Osteocyte (in vitro differentiated cells): ENCODE results near the gene ABL2. TPM values are rescaled to one million over a fixed set of nuclear protein-coding genes. Genes with fewer than 3 reads are reported as not detected.

Experiments used
- DNase-seq: peaks from one replicate; pipeline ENCODE4 v3.0.0; 2021; ENCODE audit warnings: mixed read lengths; ENCODE audit not compliant: unreplicated experiment; ENCODE audit errors: extremely low spot score
- H3K27ac Mint-ChIP-seq: one replicate; pipeline ENCODE4 v1.8.0; 2021; ENCODE audit warnings: mild to moderate bottlenecking, mixed read lengths; ENCODE audit not compliant: unreplicated experiment
- H3K27me3 Mint-ChIP-seq: one replicate; pipeline ENCODE4 v1.8.0; 2021; ENCODE audit warnings: mixed read lengths; ENCODE audit not compliant: unreplicated experiment
- H3K36me3 Mint-ChIP-seq: one replicate; pipeline ENCODE4 v1.8.0; 2021; ENCODE audit warnings: mixed read lengths; ENCODE audit not compliant: unreplicated experiment
- H3K4me1 Mint-ChIP-seq: one replicate; pipeline ENCODE4 v1.8.0; 2021; ENCODE audit warnings: mixed read lengths; ENCODE audit not compliant: unreplicated experiment
- H3K4me3 Mint-ChIP-seq: one replicate; pipeline ENCODE4 v1.8.0; 2021; ENCODE audit warnings: mild to moderate bottlenecking, moderate library complexity, mixed read lengths; ENCODE audit not compliant: unreplicated experiment
- H3K9me3 Mint-ChIP-seq: one replicate; pipeline ENCODE4 v1.8.0; 2021; ENCODE audit warnings: mixed read lengths; ENCODE audit not compliant: unreplicated experiment
- total RNA-seq: library from RNA; stranded (reverse); gene quantifications from 2 replicates; pipeline ENCODE4 v1.2.1, GENCODE V29; 2021
- TF ChIP-seq, protein P1 (sequence below): fragments of 200-600 bp; sonication (generic); IDR thresholded peaks from 2 replicates; pipeline ENCODE4 v1.5.0; 2021; ENCODE audit warnings: antibody characterized with exemption, mild to moderate bottlenecking, moderate library complexity

The ABL2 gene
- total RNA-seq, 1 donor from 2014 or later: 36.3 TPM

DNA sequence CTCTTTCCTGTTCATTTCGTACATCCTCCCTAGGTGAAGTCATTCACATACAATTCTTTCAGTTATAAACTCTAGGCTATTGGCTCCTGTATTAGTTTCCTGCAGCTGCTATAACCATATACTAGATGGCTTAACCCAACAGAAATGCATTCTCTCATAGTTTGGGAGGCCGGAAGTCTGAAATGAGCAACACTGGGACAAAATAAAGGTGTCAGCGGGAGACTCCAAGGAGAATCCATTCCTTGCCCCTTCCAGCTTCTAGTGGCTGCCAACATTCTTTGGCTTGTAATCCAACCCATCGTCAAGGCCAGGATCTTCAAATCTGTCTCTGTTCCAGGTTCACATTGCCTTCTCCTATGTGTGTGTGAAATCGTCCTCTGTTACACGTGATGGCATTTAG, 76.3 kb downstream of the ABL2 start:
- TF ChIP-seq, protein P1, sequence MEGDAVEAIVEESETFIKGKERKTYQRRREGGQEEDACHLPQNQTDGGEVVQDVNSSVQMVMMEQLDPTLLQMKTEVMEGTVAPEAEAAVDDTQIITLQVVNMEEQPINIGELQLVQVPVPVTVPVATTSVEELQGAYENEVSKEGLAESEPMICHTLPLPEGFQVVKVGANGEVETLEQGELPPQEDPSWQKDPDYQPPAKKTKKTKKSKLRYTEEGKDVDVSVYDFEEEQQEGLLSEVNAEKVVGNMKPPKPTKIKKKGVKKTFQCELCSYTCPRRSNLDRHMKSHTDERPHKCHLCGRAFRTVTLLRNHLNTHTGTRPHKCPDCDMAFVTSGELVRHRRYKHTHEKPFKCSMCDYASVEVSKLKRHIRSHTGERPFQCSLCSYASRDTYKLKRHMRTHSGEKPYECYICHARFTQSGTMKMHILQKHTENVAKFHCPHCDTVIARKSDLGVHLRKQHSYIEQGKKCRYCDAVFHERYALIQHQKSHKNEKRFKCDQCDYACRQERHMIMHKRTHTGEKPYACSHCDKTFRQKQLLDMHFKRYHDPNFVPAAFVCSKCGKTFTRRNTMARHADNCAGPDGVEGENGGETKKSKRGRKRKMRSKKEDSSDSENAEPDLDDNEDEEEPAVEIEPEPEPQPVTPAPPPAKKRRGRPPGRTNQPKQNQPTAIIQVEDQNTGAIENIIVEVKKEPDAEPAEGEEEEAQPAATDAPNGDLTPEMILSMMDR: no peak
- peaks cover 4% of the 10 kb centered on the region for H3K36me3 Mint-ChIP-seq
- H3K9me3 Mint-ChIP-seq: no peaks in the 10 kb centered on the region
- no peak overlapping the region for H3K4me3 Mint-ChIP-seq
- H3K4me1 Mint-ChIP-seq: peaks cover 6% of the 10 kb centered on the region
- DNase-seq: no peak
- H3K27me3 Mint-ChIP-seq: no peaks in the 10 kb centered on the region
- no peak overlapping the region for H3K27ac Mint-ChIP-seq

DNA sequence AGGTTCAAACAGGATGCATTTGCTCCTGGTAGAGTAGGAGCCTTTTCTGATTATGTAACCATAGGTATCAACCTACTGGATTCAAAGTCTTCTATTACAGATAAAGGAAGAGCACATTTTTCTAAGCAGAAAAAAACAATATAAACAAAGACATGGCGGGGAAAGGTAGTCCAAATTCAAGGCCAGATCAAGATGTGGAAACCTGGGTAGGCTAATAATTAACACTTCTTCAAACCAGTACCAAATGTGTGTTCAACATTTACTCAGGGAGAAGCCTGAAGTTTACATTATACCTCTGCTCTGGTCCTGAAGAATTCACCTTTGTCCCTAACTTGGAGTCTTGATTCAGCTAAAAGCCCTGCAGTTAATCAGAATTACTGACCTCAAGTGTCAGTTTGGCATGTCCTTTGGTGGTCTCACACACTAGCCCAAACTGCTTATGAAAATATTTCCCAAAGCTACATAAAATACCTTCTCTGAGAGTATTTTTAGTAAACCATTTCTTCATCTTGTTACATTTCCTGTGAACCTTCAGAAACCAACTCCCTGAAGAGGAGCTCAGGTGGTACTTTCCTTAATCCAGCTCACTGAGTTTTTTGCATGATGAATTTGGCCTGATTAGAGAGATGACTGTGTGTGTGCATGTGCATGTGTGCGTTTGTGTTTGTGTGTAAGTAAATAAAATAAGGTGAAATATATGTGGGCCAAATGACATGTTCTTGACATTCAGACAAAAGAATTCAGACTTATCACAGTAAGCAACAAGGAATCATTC, 77.4 kb downstream of the ABL2 start:
- Mint-ChIP-seq H3K9me3 (no peaks in the 10 kb centered on the region), H3K27me3 (no peaks in the 10 kb centered on the region), H3K27ac (no peak overlapping the region), H3K4me1 (peaks cover 6% of the 10 kb centered on the region), H3K4me3 (no peak overlapping the region), H3K36me3 (peaks cover 4% of the 10 kb centered on the region)
- TF ChIP-seq, protein P1: no peak
- no peak for DNase-seq

DNA sequence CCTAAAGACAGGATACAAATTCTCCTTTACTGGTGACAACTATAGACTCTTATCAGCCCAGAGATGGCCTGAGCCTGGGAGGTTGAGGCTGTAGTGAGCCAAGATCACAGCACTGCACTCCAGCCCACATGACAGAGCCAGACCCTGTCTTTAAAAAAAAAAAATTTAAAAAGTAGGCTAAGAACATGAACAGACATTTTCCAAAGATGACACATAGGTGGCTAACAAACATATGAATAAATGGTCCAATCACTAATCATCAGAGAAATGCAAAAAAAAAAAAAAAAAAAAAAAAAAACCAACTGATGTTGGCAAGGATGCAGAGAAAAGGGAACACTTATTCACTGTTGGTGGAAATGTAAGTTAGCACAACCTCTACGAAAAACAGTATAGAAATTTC, 82.6 kb downstream of the ABL2 start:
- Mint-ChIP-seq H3K27me3 (no peaks in the 10 kb centered on the region), H3K36me3 (peaks cover 7% of the 10 kb centered on the region), H3K9me3 (no peaks in the 10 kb centered on the region), H3K27ac (peak overlapping the region; percentile 71), H3K4me1 (peaks cover 18% of the 10 kb centered on the region), H3K4me3 (no peak overlapping the region)
- no peak for DNase-seq
- TF ChIP-seq, protein P1: no peak

DNA sequence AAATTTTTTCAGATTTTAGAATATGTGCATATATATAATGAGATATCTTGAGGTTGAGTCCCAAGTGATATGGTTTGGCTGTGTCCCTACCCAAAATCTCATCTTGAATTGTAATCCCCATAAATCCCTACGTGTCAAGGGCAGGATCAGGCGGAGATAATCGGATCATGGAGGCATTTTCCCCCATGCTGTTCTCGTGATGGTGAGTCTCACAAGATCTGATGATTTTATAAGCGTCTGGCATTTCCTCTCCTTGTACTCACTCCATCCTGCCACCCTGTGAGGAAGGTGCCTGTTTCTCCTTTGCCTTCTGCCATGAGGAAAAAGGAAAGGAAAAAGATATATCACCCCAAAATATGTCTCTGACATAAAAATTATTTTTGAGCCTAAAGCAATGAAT, 83.0 kb downstream of the ABL2 start:
- peak overlapping the region; percentile 71 for H3K27ac Mint-ChIP-seq
- peaks cover 22% of the 10 kb centered on the region for H3K4me1 Mint-ChIP-seq
- peaks cover 7% of the 10 kb centered on the region for H3K36me3 Mint-ChIP-seq
- TF ChIP-seq, protein P1: no peak
- no peak overlapping the region for H3K4me3 Mint-ChIP-seq
- H3K27me3 Mint-ChIP-seq: no peaks in the 10 kb centered on the region
- DNase-seq: no peak
- no peaks in the 10 kb centered on the region for H3K9me3 Mint-ChIP-seq

DNA sequence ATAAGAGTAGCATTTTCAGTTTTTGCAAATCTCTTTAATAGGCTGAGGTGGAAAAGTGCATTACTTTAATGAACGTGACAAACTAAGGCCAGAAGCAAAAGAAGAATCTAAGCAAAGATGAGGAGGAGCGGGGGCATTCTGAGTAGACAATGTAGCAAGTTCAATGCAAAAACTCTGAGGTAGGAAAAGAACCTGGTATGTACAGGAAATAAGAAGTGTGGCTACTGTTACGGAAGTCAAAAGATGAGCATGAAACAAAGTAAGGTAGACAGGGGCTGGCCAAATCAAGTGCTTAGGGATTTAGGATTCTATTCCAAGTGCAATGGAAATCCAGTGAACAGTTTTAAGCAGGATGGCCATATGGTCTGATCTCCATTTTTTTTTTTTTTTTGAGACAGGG, 84.0 kb downstream of the ABL2 start:
- TF ChIP-seq, protein P1: no peak
- DNase-seq: no peak
- Mint-ChIP-seq H3K27ac (no peak overlapping the region), H3K9me3 (no peaks in the 10 kb centered on the region), H3K36me3 (peaks cover 7% of the 10 kb centered on the region), H3K4me1 (peaks cover 31% of the 10 kb centered on the region), H3K27me3 (no peaks in the 10 kb centered on the region), H3K4me3 (no peak overlapping the region)
